PC-3 (cell line): ENCODE data around the gene GRIA4. TPM values are rescaled to one million over a fixed set of nuclear protein-coding genes. Genes with fewer than 3 reads are reported as not detected.

ENCODE experiments used
- ATAC-seq: fragments of 200-7000 bp; cut with Tn5 transposase; 2 replicates; pipeline ENCODE4 v1.9.1; 2020; ENCODE audit warnings: mild to moderate bottlenecking, moderate library complexity
- BruUV-seq: library from RNA; stranded (reverse); fragments of 400-500 nt; replicated peaks from 2 replicates; lab custom pipeline; 2021; lab: Mats Ljungman, UMichigan
- CTCF ChIA-PET: fragments of 300-600 bp; sonication (Branson Sonifier 250); formaldehyde crosslinking; loops from one replicate; lab custom pipeline; 2022; ENCODE audit warnings: antibody characterized with exemption; lab: Charles Lee
- POLR2A ChIA-PET: fragments of 300-600 bp; sonication (Branson Sonifier 250); formaldehyde crosslinking; loops from one replicate; lab custom pipeline; 2022; ENCODE audit warnings: antibody characterized with exemption; ENCODE audit not compliant: unreplicated experiment; lab: Charles Lee
- DNase-seq: peaks from one replicate; pipeline ENCODE4 v3.0.0-alpha.2; 2015
- H2AFZ ChIP-seq: fragments of 300-600 bp; sonication (generic); 2 replicates; pipeline ENCODE4 v1.6.0; 2016; ENCODE audit warnings: antibody characterized with exemption, low read length
- H3F3A ChIP-seq: fragments of 300-600 bp; sonication (generic); one replicate; pipeline ENCODE4 v1.6.0; 2017; ENCODE audit warnings: antibody characterized with exemption, low read length, control low read depth, mild to moderate bottlenecking; ENCODE audit not compliant: unreplicated experiment
- H3K27ac ChIP-seq: fragments of 300-600 bp; sonication (generic); 2 replicates; pipeline ENCODE4 v1.5.1; 2016; ENCODE audit warnings: mild to moderate bottlenecking, low read length
- H3K27me3 ChIP-seq: fragments of 300-600 bp; sonication (generic); 2 replicates; pipeline ENCODE4 v1.6.1; 2016; ENCODE audit warnings: low read length, mixed read lengths
- H3K36me3 ChIP-seq: fragments of 300-600 bp; sonication (generic); 2 replicates; pipeline ENCODE4 v1.6.1; 2016; ENCODE audit warnings: low read depth, mixed run types, low read length, mixed read lengths
- H3K4me1 ChIP-seq: fragments of 300-600 bp; sonication (generic); 2 replicates; pipeline ENCODE4 v1.5.1; 2016; ENCODE audit warnings: low read length; ENCODE audit not compliant: insufficient read depth
- H3K4me2 ChIP-seq: fragments of 300-600 bp; sonication (generic); 2 replicates; pipeline ENCODE4 v1.6.0; 2016; ENCODE audit warnings: low read length
- H3K4me3 ChIP-seq: fragments of 300-600 bp; sonication (generic); 2 replicates; pipeline ENCODE4 v1.5.1; 2016; ENCODE audit warnings: mild to moderate bottlenecking, low read length, mixed read lengths
- H3K79me2 ChIP-seq: fragments of 300-600 bp; sonication (generic); 2 replicates; pipeline ENCODE4 v1.6.1; 2017; ENCODE audit warnings: low read length, mixed read lengths
- H3K9ac ChIP-seq: fragments of 300-600 bp; sonication (generic); 2 replicates; pipeline ENCODE4 v1.6.0; 2016; ENCODE audit warnings: mild to moderate bottlenecking, low read length
- H3K9me2 ChIP-seq: fragments of 300-600 bp; sonication (generic); replicated peaks from 2 replicates; pipeline ENCODE4 v1.6.1; 2016; ENCODE audit warnings: mixed run types, low read length, mixed read lengths
- H3K9me3 ChIP-seq: fragments of 300-600 bp; sonication (generic); 2 replicates; pipeline ENCODE4 v1.6.1; 2016; ENCODE audit warnings: low read length, mixed read lengths
- H4K20me1 ChIP-seq: fragments of 300-600 bp; sonication (generic); 2 replicates; pipeline ENCODE4 v1.6.1; 2016; ENCODE audit warnings: low read length, mixed read lengths
- CTCF ChIP-seq: fragments of 300-600 bp; sonication (generic); conservative IDR thresholded peaks from 2 replicates; pipeline ENCODE4 v1.5.1; 2017; ENCODE audit warnings: antibody characterized with exemption, low read depth, mild to moderate bottlenecking, low read length
- EZH2 ChIP-seq: fragments of 300-600 bp; sonication (generic); IDR thresholded peaks from one replicate; pipeline ENCODE4 v1.6.1; 2017; ENCODE audit warnings: antibody characterized with exemption, mild to moderate bottlenecking, low read length; ENCODE audit not compliant: unreplicated experiment
- EZH2phosphoT487 ChIP-seq: fragments of 300-600 bp; sonication (generic); IDR thresholded peaks from 2 replicates; pipeline ENCODE4 v1.6.1; 2018; ENCODE audit warnings: mild to moderate bottlenecking, antibody characterized with exemption, low read length, borderline replicate concordance
- intact Hi-C: fragments of 100-400 bp; cut with micrococcal nuclease; formaldehyde crosslinking; loops from 2 replicates; pipeline ENCODE4 v1.9.0; 2023
- total RNA-seq: library from RNA; depleted of rRNA; stranded (reverse); fragments of >200 nt; gene quantifications from 2 replicates; pipeline ENCODE4 v1.2.3, GENCODE V29; 2014

The GRIA4 gene
- total RNA-seq, 1 experiment from 2014 or later: not detected

- intact Hi-C loops: no loop called here
- no peak for TF ChIP-seq CTCF
- TF ChIP-seq EZH2phosphoT487: no peak
- TF ChIP-seq EZH2: no peak
- Histone ChIP-seq H4K20me1 (no peaks in the 10 kb centered on the region), H3K9ac (no peak overlapping the region), H3K9me3 (no peaks in the 10 kb centered on the region), H3K4me3 (no peak overlapping the region), H3K4me2 (no peak overlapping the region), H3F3A (no peaks in the 10 kb centered on the region), H3K4me1 (peaks cover 21% of the 10 kb centered on the region), H3K27ac (no peak overlapping the region), H3K27me3 (no peaks in the 10 kb centered on the region), H3K9me2 (no peaks in the 10 kb centered on the region), H2AFZ (no peak overlapping the region), H3K79me2 (no peaks in the 10 kb centered on the region), H3K36me3 (no peaks in the 10 kb centered on the region)
- ChIA-PET POLR2A (interaction anchor here (0.6 kb wide), 1 partner anchor 302 kb away, joined by 5 read pairs; no protein-coding TSS in a partner anchor), CTCF (no interaction called here)
- BruUV-seq: no TSS peak
- ATAC-seq (peak; percentile 47), DNase-seq (peak; percentile 65)
These were observed 27.4 kb upstream of the GRIA4 start for GRCh38 chr11:105582497-105582896.

GRCh38 chr11:105588001-105588400 lies 21.9 kb upstream of the GRIA4 start:
- TF ChIP-seq CTCF (no peak), EZH2phosphoT487 (no peak), EZH2 (no peak)
- H3K36me3 ChIP-seq: no peaks in the 10 kb centered on the region
- H3K4me2 ChIP-seq: no peak overlapping the region
- CTCF ChIA-PET: no interaction called here
- POLR2A ChIA-PET: no interaction called here
- no peaks in the 10 kb centered on the region for H3K79me2 ChIP-seq
- H3K27me3 ChIP-seq: no peaks in the 10 kb centered on the region
- H3K9ac ChIP-seq: no peak overlapping the region
- H2AFZ ChIP-seq: no peak overlapping the region
- DNase-seq (peak; percentile 65), ATAC-seq (peak; percentile 93)
- no peak overlapping the region for H3K4me3 ChIP-seq
- intact Hi-C loops: no loop called here
- H4K20me1 ChIP-seq: no peaks in the 10 kb centered on the region
- peaks cover 5% of the 10 kb centered on the region for H3K4me1 ChIP-seq
- H3K9me3 ChIP-seq: no peaks in the 10 kb centered on the region
- H3K9me2 ChIP-seq: no peaks in the 10 kb centered on the region
- no peaks in the 10 kb centered on the region for H3F3A ChIP-seq
- no TSS peak for BruUV-seq
- H3K27ac ChIP-seq: no peak overlapping the region

- TF ChIP-seq EZH2phosphoT487: no peak
- intact Hi-C loops: loop anchor here (1.0 kb wide), 1 partner anchor 383 kb away; no protein-coding TSS in a partner anchor
- Histone ChIP-seq H3K79me2 (no peaks in the 10 kb centered on the region), H3F3A (no peaks in the 10 kb centered on the region), H3K4me1 (peaks cover 5% of the 10 kb centered on the region), H3K4me3 (no peak overlapping the region), H3K27ac (no peak overlapping the region), H3K9me2 (no peaks in the 10 kb centered on the region), H2AFZ (no peak overlapping the region), H3K9me3 (no peaks in the 10 kb centered on the region), H3K27me3 (no peaks in the 10 kb centered on the region), H3K4me2 (no peak overlapping the region), H3K9ac (no peak overlapping the region), H4K20me1 (no peaks in the 10 kb centered on the region), H3K36me3 (no peaks in the 10 kb centered on the region)
- DNase-seq (peak; percentile 60), ATAC-seq (peak; percentile 63)
- ChIA-PET CTCF (no interaction called here), POLR2A (interaction anchor here (0.7 kb wide), 1 partner anchor 130 kb away, joined by 4 read pairs; no protein-coding TSS in a partner anchor)
- no TSS peak for BruUV-seq
These were observed 20.5 kb upstream of the GRIA4 start for GRCh38 chr11:105589346-105589745.
